Measurements from ENCODE around the gene RIN3.
A peak's percentile ranks its signal among the peaks of the same experiment; 100 is the strongest.

RIN3 gene

DNA sequence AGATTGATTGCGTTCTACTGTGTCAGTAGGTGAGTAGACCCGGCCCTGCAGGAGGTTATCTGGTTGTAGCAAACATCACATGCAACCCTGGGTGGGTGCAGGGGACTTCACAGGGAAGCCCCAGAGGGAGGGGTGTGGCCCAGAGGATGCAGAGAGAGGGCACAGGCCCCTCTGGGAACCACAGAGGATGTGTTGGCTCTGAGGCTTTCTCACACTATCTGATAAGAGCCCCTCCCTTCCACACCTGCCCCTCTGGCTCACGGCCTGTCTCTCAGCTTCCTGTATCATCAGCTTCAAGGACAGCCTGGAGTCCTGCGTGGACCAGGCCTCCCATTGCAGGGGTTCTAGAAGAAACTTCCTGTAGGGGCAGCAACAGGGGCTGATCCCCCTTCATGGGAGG lies 101.9 kb downstream of the RIN3 start:
- H3K9me3 Mint-ChIP-seq = no peaks in the 10 kb centered on the region
- peaks cover 61% of the 10 kb centered on the region for H3K4me1 Mint-ChIP-seq
- H3K27me3 Mint-ChIP-seq = no peaks in the 10 kb centered on the region
- peak; percentile 99 for ATAC-seq
- peak overlapping the region; percentile 79 to 80 for H3K27ac Mint-ChIP-seq
- DNase-seq = peak; percentile 65 to 80
- H3K4me3 Mint-ChIP-seq = peak overlapping the region; percentile 67 to 80

DNA sequence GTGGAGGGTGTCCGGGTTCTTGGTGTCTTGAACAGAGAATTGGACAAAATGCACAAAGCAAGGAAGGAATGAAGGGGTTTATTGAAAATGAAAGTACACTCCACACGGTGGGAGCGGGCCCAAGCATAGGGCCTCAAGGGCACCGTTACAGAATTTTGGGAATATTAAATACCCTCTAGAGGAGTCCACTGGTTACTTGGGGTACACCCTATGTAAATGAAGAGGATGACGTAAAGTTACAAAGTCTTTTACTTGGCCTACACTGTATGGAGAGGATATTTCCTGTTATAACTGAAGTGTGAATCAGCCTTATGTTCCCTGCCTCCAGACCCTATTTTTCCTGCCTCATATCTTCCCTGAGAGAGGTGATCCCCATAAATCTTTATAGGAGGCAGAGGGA lies 102.6 kb downstream of the RIN3 start:
- peak overlapping the region; percentile 65 to 79 for H3K27ac Mint-ChIP-seq
- H3K4me3 Mint-ChIP-seq = peak overlapping the region; percentile 67 to 80
- H3K27me3 Mint-ChIP-seq = no peaks in the 10 kb centered on the region
- no peak for DNase-seq
- H3K9me3 Mint-ChIP-seq = peaks cover 1 to 3% of the 10 kb centered on the region in 2 donors
- no peak for ATAC-seq
- H3K4me1 Mint-ChIP-seq = peaks cover 57% of the 10 kb centered on the region

DNA sequence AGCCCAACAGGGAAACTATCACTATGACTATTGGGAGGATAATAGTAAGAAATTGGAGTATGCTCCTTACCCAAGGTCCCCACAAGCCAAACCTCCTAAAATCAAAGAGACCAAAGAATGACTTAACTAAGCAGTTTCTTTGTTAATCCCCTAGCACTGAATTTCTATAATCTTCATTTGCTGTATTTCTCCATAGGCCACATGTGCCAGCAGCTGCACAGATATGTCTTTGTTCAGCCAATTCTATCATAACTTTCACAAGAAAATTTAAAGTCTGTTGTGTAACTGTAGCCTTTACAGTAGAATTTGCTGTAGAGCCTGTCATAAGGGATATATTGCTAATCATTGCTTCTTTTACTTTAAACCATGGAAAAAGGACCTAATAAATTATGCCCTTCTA lies 104.0 kb downstream of the RIN3 start:
- H3K27me3 Mint-ChIP-seq = no peaks in the 10 kb centered on the region
- peaks cover 46% of the 10 kb centered on the region for H3K4me1 Mint-ChIP-seq
- ATAC-seq = no peak
- peaks cover 12 to 17% of the 10 kb centered on the region in 2 donors for H3K9me3 Mint-ChIP-seq
- H3K4me3 Mint-ChIP-seq = no peak overlapping the region
- H3K27ac Mint-ChIP-seq = no peak overlapping the region
- no peak for DNase-seq

DNA sequence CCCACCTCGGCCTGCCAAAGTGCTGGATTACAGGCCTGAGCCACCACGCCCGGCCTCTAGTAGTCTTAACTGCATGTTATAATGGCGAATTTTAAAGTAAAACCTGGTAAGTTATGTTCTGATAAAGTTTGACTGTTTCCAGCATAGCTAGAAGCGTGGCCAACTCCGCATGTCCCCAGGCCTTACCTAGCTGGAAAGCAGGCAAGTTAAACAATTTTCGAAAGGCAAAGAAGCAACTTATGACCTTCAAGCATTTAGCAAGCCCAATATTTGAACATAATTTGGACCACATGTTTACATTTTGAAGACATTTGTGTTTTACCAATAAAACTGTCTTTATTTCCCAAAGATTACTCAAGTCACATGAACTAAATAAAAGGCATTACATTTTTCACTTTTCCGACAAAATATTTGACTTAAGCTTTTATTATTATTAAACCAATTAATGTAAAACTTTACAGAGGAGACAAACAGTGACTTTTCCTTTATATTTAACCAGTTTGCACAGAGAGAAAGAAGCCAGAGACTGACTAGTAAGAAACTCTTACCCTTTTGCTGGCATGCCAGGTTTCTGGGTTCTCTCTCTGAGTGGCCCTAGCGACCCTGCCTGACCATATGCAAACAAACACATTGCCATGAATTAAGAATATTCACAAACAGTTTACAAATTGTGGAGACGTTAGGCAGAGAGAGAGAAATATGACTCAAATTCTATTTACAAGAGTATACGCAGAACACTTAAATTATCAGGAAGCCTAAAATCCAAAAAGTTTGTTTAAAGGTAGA lies 106.3 kb downstream of the RIN3 start:
- no peak overlapping the region for H3K27ac Mint-ChIP-seq
- peaks cover 23% of the 10 kb centered on the region for H3K4me1 Mint-ChIP-seq
- no peak for ATAC-seq
- no peaks in the 10 kb centered on the region for H3K27me3 Mint-ChIP-seq
- no peak overlapping the region for H3K4me3 Mint-ChIP-seq
- no peak for DNase-seq
- H3K9me3 Mint-ChIP-seq = peaks cover 16 to 34% of the 10 kb centered on the region in 2 donors

DNA sequence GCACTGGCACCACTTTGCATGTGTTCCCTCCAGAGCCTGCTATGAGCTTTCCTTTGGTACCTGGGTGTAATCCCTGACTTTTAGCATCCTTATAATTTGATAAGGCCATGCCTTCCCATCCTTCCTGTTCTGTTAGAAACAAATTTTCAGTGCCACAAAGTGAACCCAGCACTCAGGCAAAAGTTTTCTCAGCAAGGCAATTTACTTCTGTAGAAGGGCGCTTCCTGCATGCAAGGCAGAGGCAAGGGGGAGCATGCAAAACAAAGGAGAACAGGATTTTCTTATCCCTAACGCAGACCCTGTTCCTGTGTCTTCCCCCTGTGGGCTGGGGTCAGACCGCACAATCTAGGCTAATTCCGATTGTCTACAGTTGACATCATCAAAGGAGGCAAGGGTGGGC lies 108.7 kb downstream of the RIN3 start:
- Mint-ChIP-seq H3K27ac (peak overlapping the region in 1 of 2 donors; percentile 55), H3K27me3 (no peaks in the 10 kb centered on the region), H3K9me3 (peaks cover 26 to 59% of the 10 kb centered on the region in 2 donors), H3K4me3 (no peak overlapping the region), H3K4me1 (peaks cover 4% of the 10 kb centered on the region)
- ATAC-seq (no peak), DNase-seq (no peak)

DNA sequence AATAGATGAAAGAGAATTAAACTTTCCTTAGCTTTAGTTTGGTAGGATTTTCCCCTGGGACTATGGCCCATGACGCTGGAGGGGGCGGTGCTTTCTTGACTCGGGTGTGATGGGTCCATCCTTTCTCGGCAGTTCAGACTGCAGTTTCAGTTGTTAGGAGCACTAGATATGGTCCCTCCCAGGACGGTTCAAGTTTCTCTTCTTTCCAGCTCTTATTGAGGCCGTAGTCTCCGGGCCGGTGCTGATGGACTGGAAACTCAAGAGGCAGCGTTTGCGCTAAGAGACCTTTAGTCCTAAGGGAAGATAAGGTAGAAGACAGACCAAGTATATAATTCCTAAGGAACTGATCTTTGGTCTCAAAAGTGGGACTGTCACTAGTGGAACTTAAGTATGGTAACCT lies 111.2 kb downstream of the RIN3 start:
- peaks cover 14% of the 10 kb centered on the region for H3K4me1 Mint-ChIP-seq
- ATAC-seq (no peak), DNase-seq (no peak)
- H3K27ac Mint-ChIP-seq = no peak overlapping the region
- no peak overlapping the region for H3K4me3 Mint-ChIP-seq
- H3K27me3 Mint-ChIP-seq = no peaks in the 10 kb centered on the region
- H3K9me3 Mint-ChIP-seq = peaks cover 34 to 68% of the 10 kb centered on the region in 2 donors

DNA sequence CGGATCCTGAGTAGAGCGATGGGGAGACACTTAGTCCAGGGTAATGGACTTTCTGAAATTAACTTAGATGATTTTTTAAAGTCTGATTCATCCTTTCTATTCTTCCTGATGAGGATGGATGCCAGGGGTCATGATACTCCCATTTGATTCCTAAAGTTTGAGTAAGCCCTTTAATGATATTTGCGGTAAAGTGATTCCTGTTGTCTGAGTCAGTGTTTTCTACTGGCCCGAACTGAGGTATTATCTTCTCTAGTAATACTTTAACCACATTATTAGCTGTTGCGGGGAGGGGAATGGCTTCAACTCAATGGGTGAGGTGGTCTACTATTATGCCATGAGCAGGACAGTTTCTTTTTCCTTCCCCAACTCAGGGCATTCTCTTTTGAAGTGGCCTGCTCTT lies 111.6 kb downstream of the RIN3 start:
- H3K27me3 Mint-ChIP-seq = no peaks in the 10 kb centered on the region

DNA sequence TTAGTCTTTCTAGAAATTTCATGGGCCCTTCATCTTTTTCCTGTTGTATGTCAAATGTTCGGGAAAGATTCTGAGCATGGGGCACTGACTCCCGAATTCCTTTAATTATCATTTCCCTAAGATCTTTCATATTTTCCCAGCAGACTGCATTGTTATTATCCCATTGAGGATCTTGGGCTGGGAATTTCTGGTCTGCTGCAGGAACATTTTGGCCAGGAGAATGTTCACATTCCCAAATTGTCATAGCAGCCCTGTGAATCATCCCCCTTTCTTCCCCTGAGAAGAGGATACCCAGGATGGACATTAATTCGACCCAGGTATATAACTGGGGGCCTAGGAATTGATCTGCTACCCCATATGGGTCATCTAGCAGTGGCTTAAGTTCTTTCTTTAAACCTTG lies 112.5 kb downstream of the RIN3 start:
- Mint-ChIP-seq H3K27me3 (no peaks in the 10 kb centered on the region), H3K27ac (peak overlapping the region in 1 of 2 donors; percentile 55), H3K9me3 (peaks cover 34 to 67% of the 10 kb centered on the region in 2 donors), H3K4me3 (no peak overlapping the region), H3K4me1 (peaks cover 14% of the 10 kb centered on the region)
- no peak for ATAC-seq
- DNase-seq = no peak

More for the DNA sequence above, 111.6 kb downstream of the RIN3 start:
- H3K27ac Mint-ChIP-seq = no peak overlapping the region
- DNase-seq (no peak), ATAC-seq (no peak)
- H3K4me3 Mint-ChIP-seq = no peak overlapping the region
- peaks cover 14% of the 10 kb centered on the region for H3K4me1 Mint-ChIP-seq
- peaks cover 34 to 68% of the 10 kb centered on the region in 2 donors for H3K9me3 Mint-ChIP-seq

DNA sequence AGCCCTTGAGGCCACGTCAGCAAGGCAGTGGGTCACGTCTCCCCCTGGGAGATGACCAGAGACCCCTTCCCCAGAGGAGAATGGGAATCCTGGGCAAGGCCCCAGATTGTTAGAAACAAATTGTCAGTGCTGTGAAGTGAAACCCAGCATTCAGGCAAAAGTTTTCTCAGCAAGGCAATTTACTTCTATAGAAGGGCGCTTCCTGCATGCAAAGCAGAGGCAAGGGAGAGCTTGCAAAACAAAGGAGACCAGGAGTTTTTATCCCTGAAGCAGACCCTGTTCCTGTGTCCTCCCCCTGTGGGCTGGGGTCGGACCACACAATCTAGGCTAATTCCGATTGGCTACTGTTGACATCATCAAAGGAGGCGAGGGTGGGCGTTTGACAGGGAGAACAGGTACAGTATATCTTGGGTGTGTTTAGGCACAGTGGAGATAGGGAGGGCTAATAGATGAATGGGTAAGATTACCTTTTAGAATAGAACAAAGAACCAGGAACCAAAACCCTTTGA lies 114.2 kb downstream of the RIN3 start:
- Mint-ChIP-seq H3K27ac (no peak overlapping the region), H3K4me3 (no peak overlapping the region)

DNA sequence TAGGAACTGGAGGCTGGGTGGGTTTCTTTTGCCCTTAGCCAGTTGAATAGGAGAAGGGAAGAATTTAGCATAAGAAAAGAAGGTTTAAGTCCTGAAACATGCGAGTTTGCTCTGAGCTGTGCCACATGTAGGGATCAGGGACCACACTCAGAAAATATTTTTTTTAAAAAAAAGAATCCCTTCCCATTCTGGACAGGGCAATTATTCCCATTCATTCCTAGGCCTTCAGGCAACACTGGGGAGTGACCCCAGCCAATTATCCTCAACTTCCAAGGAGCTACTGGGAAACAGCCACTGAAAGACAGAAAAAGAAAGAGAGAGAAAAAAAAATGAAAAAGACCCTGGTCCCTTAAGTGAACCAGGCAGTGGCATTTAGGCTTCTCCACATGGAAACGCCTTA lies 115.1 kb downstream of the RIN3 start:
- H3K27me3 Mint-ChIP-seq = no peaks in the 10 kb centered on the region
- peaks cover 33% of the 10 kb centered on the region for H3K4me1 Mint-ChIP-seq
- ATAC-seq (no peak), DNase-seq (no peak)
- H3K27ac Mint-ChIP-seq = no peak overlapping the region
- peaks cover 18 to 46% of the 10 kb centered on the region in 2 donors for H3K9me3 Mint-ChIP-seq
- no peak overlapping the region for H3K4me3 Mint-ChIP-seq

More for the DNA sequence above, 114.2 kb downstream of the RIN3 start:
- no peak for ATAC-seq
- no peak for DNase-seq
- Mint-ChIP-seq H3K27me3 (no peaks in the 10 kb centered on the region), H3K4me1 (peaks cover 24% of the 10 kb centered on the region), H3K9me3 (peaks cover 20 to 50% of the 10 kb centered on the region in 2 donors)

DNA sequence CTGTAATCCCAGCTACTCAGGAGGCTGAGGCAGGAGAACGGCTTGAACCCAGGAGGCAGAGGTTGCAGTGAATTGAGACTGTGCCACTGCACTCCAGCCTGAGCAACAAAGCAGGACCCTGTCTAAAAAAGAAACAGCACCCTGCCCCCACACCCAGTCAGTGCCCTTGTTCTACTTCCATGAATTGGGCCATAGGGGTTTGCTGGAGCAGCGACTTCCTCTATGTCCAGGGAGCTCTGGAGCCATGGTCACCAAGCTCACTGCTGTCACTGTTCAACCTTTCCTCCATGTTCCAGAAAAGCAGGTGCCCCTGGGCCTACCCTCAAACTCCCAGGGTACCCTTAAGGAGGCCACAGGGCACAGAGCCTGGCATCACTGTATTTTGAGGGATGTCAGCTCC lies 116.8 kb downstream of the RIN3 start:
- Mint-ChIP-seq H3K4me1 (peaks cover 34% of the 10 kb centered on the region), H3K27me3 (no peaks in the 10 kb centered on the region), H3K4me3 (no peak overlapping the region), H3K9me3 (peaks cover 18 to 29% of the 10 kb centered on the region in 2 donors), H3K27ac (no peak overlapping the region)
- DNase-seq (no peak), ATAC-seq (no peak)

DNA sequence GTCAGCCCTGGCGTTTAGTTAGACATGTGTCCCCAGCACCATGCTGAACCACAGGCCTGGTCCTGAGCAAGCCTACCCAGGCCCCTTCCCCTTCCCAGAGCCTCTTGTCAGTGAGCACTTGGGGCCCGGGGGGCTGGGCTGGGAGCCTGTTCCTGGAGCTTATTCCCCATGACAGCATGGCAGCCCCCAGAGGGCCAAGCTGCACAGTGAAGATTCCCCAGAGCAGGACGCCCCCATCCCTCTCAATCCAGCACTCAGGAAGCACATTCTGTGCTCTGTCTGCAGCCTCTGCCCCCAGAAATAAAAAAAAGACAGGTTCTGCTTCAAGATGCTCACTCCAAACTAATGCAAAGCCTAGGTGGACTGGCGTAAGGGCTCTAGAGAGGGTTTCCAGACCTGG lies 117.5 kb downstream of the RIN3 start:
- Mint-ChIP-seq H3K4me3 (no peak overlapping the region), H3K27ac (peak overlapping the region in 1 of 2 donors; percentile 19), H3K4me1 (peaks cover 38% of the 10 kb centered on the region), H3K27me3 (no peaks in the 10 kb centered on the region), H3K9me3 (peaks cover 18 to 22% of the 10 kb centered on the region in 2 donors)
- no peak for DNase-seq
- ATAC-seq = no peak

DNA sequence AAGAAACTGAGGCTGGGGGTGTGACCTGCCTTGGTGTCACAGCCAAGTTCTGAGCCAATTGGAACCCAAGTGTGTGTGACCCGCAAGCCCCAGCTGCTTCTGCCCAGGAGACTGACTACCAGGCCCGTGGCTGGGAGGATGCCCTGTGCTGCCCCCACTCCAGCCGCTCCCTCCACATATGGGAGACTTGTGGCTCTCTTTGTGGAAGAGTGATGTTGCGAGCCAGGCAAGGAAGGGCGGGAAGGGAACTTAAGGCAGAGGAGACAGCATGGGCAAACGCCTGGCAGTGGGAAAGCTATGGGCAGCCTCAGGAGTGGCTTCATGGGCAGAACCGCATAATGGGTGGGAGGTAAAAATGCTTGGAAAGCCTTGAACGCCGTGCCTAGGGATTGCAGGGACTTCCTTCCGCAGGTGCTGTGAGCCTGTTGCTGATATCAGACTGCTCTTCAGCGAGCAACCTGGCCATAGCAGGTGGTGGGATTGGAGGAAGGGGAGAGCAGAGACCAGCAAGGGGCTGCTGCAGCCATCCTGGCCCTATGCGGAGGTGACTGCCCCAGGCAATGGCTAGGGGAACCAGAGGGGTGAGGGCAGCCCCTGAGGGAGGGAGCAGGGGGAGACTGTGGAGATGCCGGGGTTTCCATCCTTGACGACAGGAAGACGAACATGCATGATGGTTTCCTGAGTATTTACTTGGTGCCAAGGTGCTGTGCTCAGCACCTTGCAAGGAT lies 119.1 kb downstream of the RIN3 start:
- no peak overlapping the region for H3K4me3 Mint-ChIP-seq
- no peaks in the 10 kb centered on the region for H3K27me3 Mint-ChIP-seq
- DNase-seq (no peak), ATAC-seq (no peak)
- H3K4me1 Mint-ChIP-seq = peaks cover 38% of the 10 kb centered on the region
- peaks cover 4 to 6% of the 10 kb centered on the region in 2 donors for H3K9me3 Mint-ChIP-seq
- peak overlapping the region in 1 of 2 donors; percentile 15 for H3K27ac Mint-ChIP-seq

DNA sequence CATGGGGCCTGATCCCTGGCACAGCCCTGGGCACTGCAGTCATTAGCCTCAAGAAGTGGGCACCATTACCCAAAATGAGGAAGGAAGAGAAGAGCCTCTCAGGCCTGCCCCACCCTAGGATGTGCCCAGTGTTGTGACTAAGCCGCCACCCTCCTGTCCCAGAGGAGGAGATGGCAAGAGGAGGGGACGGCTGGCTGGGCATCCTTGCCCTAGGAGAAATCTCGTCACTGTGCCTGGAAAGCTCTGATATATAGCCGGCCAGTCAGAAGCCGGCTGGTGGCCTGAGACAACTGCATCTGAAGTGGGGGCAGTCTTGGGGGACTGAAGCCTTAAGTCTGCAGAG lies 119.7 kb downstream of the RIN3 start:
- H3K4me1 Mint-ChIP-seq = peaks cover 40% of the 10 kb centered on the region
- DNase-seq = no peak
- H3K27ac Mint-ChIP-seq = peak overlapping the region in 1 of 2 donors; percentile 15
- peaks cover 0 to under 1% of the 10 kb centered on the region in 2 donors for H3K9me3 Mint-ChIP-seq
- H3K4me3 Mint-ChIP-seq = no peak overlapping the region
- no peak for ATAC-seq
- no peaks in the 10 kb centered on the region for H3K27me3 Mint-ChIP-seq

DNA sequence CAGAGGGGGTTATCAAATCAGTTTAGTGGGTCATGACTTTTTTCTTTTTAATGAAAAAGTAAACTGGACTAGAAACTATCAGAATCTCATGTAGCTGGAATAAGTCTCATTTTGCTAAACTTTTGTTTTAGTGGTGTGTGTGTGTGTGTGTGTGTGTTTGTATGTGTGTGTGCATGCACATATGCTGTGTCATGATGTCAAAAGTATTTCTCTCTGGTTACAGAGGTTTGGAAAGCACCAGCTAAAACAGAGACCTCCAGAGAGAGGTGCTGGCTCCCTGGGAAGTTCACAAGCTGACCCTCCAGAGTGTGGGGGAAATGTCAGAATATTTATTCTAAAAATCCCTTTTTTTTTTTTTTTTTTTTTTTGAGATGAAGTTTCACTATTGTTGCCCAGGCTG lies 120.1 kb downstream of the RIN3 start:
- Mint-ChIP-seq H3K9me3 (no peaks in the 10 kb centered on the region), H3K27me3 (no peaks in the 10 kb centered on the region), H3K4me3 (no peak overlapping the region), H3K27ac (no peak overlapping the region), H3K4me1 (peaks cover 40% of the 10 kb centered on the region)
- no peak for DNase-seq
- no peak for ATAC-seq

DNA sequence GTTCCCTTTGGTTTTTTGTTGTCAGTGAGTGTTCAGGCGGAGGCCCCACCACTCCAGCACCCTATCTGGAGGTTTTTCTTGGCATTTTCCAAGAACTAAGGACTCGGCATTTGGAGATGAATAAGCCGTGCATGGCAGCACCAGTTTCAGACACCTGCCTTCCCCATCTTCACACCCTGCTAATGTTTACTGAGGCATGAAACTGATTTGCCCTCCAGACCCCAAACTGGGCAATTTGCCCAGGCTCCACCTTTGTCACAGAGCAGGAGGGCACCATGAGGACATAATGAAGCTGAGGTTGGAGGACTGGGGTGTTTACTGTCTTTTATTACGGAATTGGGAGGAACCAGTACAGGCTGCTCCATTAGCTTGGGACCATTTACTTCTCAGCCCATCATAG lies 121.5 kb downstream of the RIN3 start:
- no peaks in the 10 kb centered on the region for H3K27me3 Mint-ChIP-seq
- H3K4me1 Mint-ChIP-seq = peaks cover 33% of the 10 kb centered on the region
- DNase-seq = no peak
- H3K27ac Mint-ChIP-seq = peak overlapping the region; percentile 19 to 81
- no peak overlapping the region for H3K4me3 Mint-ChIP-seq
- ATAC-seq = no peak
- H3K9me3 Mint-ChIP-seq = no peaks in the 10 kb centered on the region
